A549 (cell line): ENCODE data around the gene ZNF575. TPM values are rescaled to one million over a fixed set of nuclear protein-coding genes. Genes with fewer than 3 reads are reported as not detected.

Source experiments
- ATAC-seq, 2 experiments: fragments of 200-7000 bp in 1 of 2; fragments of >200 bp in 1 of 2; cut with Nextera tagmentation in 1 of 2; cut with Tn5 transposase in 1 of 2; 3 replicates each; pipeline versions ENCODE4 v1.8.0 to v1.9.1; 2018 to 2020; ENCODE audit warnings: mild to moderate bottlenecking in 1 of 2, moderate library complexity in 1 of 2
- CTCF ChIA-PET: fragments of 300-600 bp; sonication (Branson Sonifier 250); formaldehyde crosslinking; extraction: SDS; loops from one replicate; lab custom pipeline; 2021; ENCODE audit warnings: antibody characterized with exemption, inconsistent platforms; lab: Yijun Ruan, JAX
- POLR2A ChIA-PET: fragments of 350-600 bp; formaldehyde crosslinking; extraction: SDS; loops from one replicate; lab custom pipeline; 2021; ENCODE audit warnings: antibody characterized with exemption, inconsistent platforms; lab: Yijun Ruan, JAX
- DNase-seq, 2 experiments: peaks; one replicate each; pipeline versions ENCODE4 v3.0.0 to v3.0.0-alpha.2; 2011 to 2016; ENCODE audit warnings: low read depth in 1 of 2, low spot score in 1 of 2
- FAIRE-seq: peaks from 2 replicates; lab custom pipeline; 2011; peaks lifted over from hg19 to GRCh38; lab: Jason Lieb, UNC
- H3K27ac ChIP-seq, 2 experiments: fragments of >200 bp; sonication (Bioruptor Twin); formaldehyde crosslinking; 3 replicates each; pipeline ENCODE4 v1.5.1; 2016 to 2017
- H3K4me1 ChIP-seq: fragments of >200 bp; sonication (Bioruptor Twin); formaldehyde crosslinking; 3 replicates; pipeline ENCODE4 v1.6.1; 2016
- H3K4me2 ChIP-seq: fragments of >200 bp; sonication (Bioruptor Twin); formaldehyde crosslinking; 3 replicates; pipeline ENCODE4 v1.6.1; 2016
- H3K4me3 ChIP-seq: fragments of >200 bp; sonication (Bioruptor Twin); formaldehyde crosslinking; 3 replicates; pipeline ENCODE4 v1.5.1; 2016
- H3K9me3 ChIP-seq: fragments of >200 bp; sonication (Bioruptor Twin); formaldehyde crosslinking; 3 replicates; pipeline ENCODE4 v1.6.1; 2016
- ATOH8 ChIP-seq: fragments of 250-450 bp; sonication (Bioruptor Pico); IDR thresholded peaks from 2 replicates; pipeline ENCODE4 v1.5.0; 2020; ENCODE audit warnings: low read depth, mild to moderate bottlenecking, moderate library complexity
- BCL3 ChIP-seq: fragments of >200 bp; sonication (Bioruptor Twin); formaldehyde crosslinking; IDR thresholded peaks from 3 replicates; pipeline ENCODE4 v1.6.1; 2016
- CBX8 ChIP-seq: fragments of 200-600 bp; sonication (generic); IDR thresholded peaks from 2 replicates; pipeline ENCODE4 v1.6.1; 2016
- CTCF ChIP-seq: fragments of >200 bp; sonication (Bioruptor Twin); formaldehyde crosslinking; IDR thresholded peaks from 3 replicates; pipeline ENCODE4 v1.5.1; 2016
- EHF ChIP-seq: fragments of 250-450 bp; sonication (Bioruptor Pico); IDR thresholded peaks from 2 replicates; pipeline ENCODE4 v1.5.0; 2020; ENCODE audit warnings: mild to moderate bottlenecking
- ELK1 ChIP-seq: fragments of 150-350 bp; IDR thresholded peaks from 2 replicates; pipeline ENCODE4 v1.6.1; 2014; ENCODE audit warnings: low read depth, mild to moderate bottlenecking, low read length
- EP300 ChIP-seq, 2 experiments: fragments of >200 bp; sonication (Bioruptor Twin); formaldehyde crosslinking; IDR thresholded peaks; 2 replicates in 1 of 2; 3 replicates in 1 of 2; pipeline ENCODE4 v1.6.1; 2016 to 2017
- FOSB ChIP-seq: fragments of 250-450 bp; sonication (Bioruptor Pico); IDR thresholded peaks from 2 replicates; pipeline ENCODE4 v1.5.0; 2020; ENCODE audit warnings: mild to moderate bottlenecking, moderate library complexity
- HES2 ChIP-seq: fragments of >200 bp; sonication (Bioruptor Twin); formaldehyde crosslinking; IDR thresholded peaks from 2 replicates; pipeline ENCODE4 v1.6.1; 2016
- HEYL ChIP-seq: fragments of 250-450 bp; sonication (Bioruptor Pico); IDR thresholded peaks from 2 replicates; pipeline ENCODE4 v1.8.0; 2021; ENCODE audit warnings: mild to moderate bottlenecking, moderate library complexity
- HOXB13 ChIP-seq: fragments of 250-450 bp; sonication (Bioruptor Pico); IDR thresholded peaks from 2 replicates; pipeline ENCODE4 v1.5.0; 2020; ENCODE audit warnings: low read depth, mild to moderate bottlenecking, moderate library complexity
- HOXB5 ChIP-seq: fragments of 250-450 bp; sonication (Bioruptor Pico); IDR thresholded peaks from 2 replicates; pipeline ENCODE4 v1.5.0; 2020; ENCODE audit warnings: mild to moderate bottlenecking, moderate library complexity
- KDM1A ChIP-seq: fragments of 200-600 bp; sonication (generic); IDR thresholded peaks from 2 replicates; pipeline ENCODE4 v1.6.1; 2016; ENCODE audit warnings: low read depth, mild to moderate bottlenecking
- MAZ ChIP-seq: fragments of 150-350 bp; IDR thresholded peaks from 2 replicates; pipeline ENCODE4 v1.6.1; 2014; ENCODE audit warnings: antibody characterized with exemption, low read depth, low read length, borderline replicate concordance
- MYC ChIP-seq: IDR thresholded peaks from 2 replicates; pipeline ENCODE4 v1.6.1; 2012; ENCODE audit warnings: mild to moderate bottlenecking, inconsistent platforms, low read length, improper control_type of control experiment, borderline replicate concordance
- NFE2L2 ChIP-seq: fragments of 150-350 bp; conservative IDR thresholded peaks from 2 replicates; pipeline ENCODE4 v1.6.1; 2014; ENCODE audit warnings: low read length
- NPAS2 ChIP-seq: fragments of 250-450 bp; sonication (Bioruptor Pico); IDR thresholded peaks from 2 replicates; pipeline ENCODE4 v1.8.0; 2022; ENCODE audit warnings: mild to moderate bottlenecking, moderate library complexity, borderline replicate concordance
- POLR2A ChIP-seq: IDR thresholded peaks from 2 replicates; pipeline ENCODE4 v1.6.1; 2012; ENCODE audit warnings: mild to moderate bottlenecking, low read length
- RAD21 ChIP-seq, 2 experiments: fragments of >200 bp in 1 of 2; sonication (Bioruptor Twin) in 1 of 2; formaldehyde crosslinking in 1 of 2; IDR thresholded peaks in 1 of 2; conservative IDR thresholded peaks in 1 of 2; 2 replicates in 1 of 2; 3 replicates in 1 of 2; pipeline ENCODE4 v1.6.1; 2012 to 2018; ENCODE audit warnings: inconsistent platforms in 1 of 2
- RARB ChIP-seq: fragments of 250-450 bp; sonication (Bioruptor Pico); IDR thresholded peaks from 2 replicates; pipeline ENCODE4 v1.8.0; 2021; ENCODE audit warnings: mild to moderate bottlenecking, moderate library complexity
- RCOR1 ChIP-seq: fragments of 150-350 bp; IDR thresholded peaks from 2 replicates; pipeline ENCODE4 v1.6.1; 2014; ENCODE audit warnings: antibody characterized with exemption, low read length, low read depth
- RFX5 ChIP-seq: fragments of 450-650 bp; IDR thresholded peaks from 2 replicates; pipeline ENCODE4 v1.7.1; 2014; ENCODE audit warnings: antibody characterized with exemption, mild to moderate bottlenecking, moderate library complexity
- RNF2 ChIP-seq: fragments of 200-600 bp; sonication (generic); IDR thresholded peaks from 2 replicates; pipeline ENCODE4 v1.6.1; 2016; ENCODE audit warnings: low read depth, mild to moderate bottlenecking, antibody characterized with exemption, moderate library complexity, borderline replicate concordance
- SMC3 ChIP-seq: fragments of >200 bp; sonication (Bioruptor Twin); formaldehyde crosslinking; IDR thresholded peaks from 3 replicates; pipeline ENCODE4 v1.6.1; 2018; ENCODE audit warnings: inconsistent platforms
- SREBF2 ChIP-seq: fragments of 450-650 bp; IDR thresholded peaks from 2 replicates; pipeline ENCODE4 v1.6.1; 2014; ENCODE audit warnings: mild to moderate bottlenecking, moderate library complexity
- TFCP2L1 ChIP-seq: fragments of 250-450 bp; sonication (Bioruptor Pico); IDR thresholded peaks from 2 replicates; pipeline ENCODE4 v1.5.0; 2021; ENCODE audit warnings: mild to moderate bottlenecking
- USF2 ChIP-seq: fragments of 450-650 bp; IDR thresholded peaks from 2 replicates; pipeline ENCODE4 v1.6.1; 2014; ENCODE audit warnings: antibody characterized with exemption
- ZC3H11A ChIP-seq: fragments of 450-650 bp; IDR thresholded peaks from 2 replicates; pipeline ENCODE4 v1.6.1; 2014; ENCODE audit warnings: antibody characterized with exemption, mild to moderate bottlenecking
- ZFP36 ChIP-seq: fragments of 450-650 bp; IDR thresholded peaks from 2 replicates; pipeline ENCODE4 v1.6.1; 2014; ENCODE audit warnings: borderline replicate concordance; ENCODE audit not compliant: partially characterized antibody
- ZNF302 ChIP-seq: fragments of 250-450 bp; sonication (Bioruptor Pico); IDR thresholded peaks from 2 replicates; pipeline ENCODE4 v1.9.0; 2021; ENCODE audit warnings: inconsistent platforms, mild to moderate bottlenecking, moderate library complexity
- WGBS: methylation state at CpG from one replicate; pipeline ENCODE4 v1.1.6; 2017; ENCODE audit errors: missing lambda C conversion rate; 5-methylcytosine and 5-hydroxymethylcytosine counted together
- polyA plus RNA-seq, 4 experiments: library from polyadenylated mRNA; depleted of rRNA in 3 of 4; stranded (reverse); fragments of >200 nt; fragmentation: RNase III in 1 of 4; extraction: RNeasy Plus Mini Kit Qiagen cat#74134 plus additional on column Dnase treatment in 1 of 4; gene quantifications; 2 replicates in 3 of 4; 3 replicates in 1 of 4; pipeline ENCODE4 v1.2.3, GENCODE V29; 2011 to 2017

ZNF575 gene
- polyA plus RNA-seq, 2 of the 4 experiments (the other 2 are of a cell fraction), result 0.09 to 1.5 TPM

GRCh38 chr19:43574424-43575155, 41.6 kb downstream of the ZNF575 start:
- POLR2A ChIA-PET, result interaction anchor here (1.2 to 2.4 kb wide), 4 partner anchors 10 to 42 kb away, joined by 3 to 17 read pairs (median 6); partner anchors contain the start of genes IRGQ, ZNF575 and ZNF576
- TF ChIP-seq NPAS2, result no peak
- TF ChIP-seq TFCP2L1 (CRISPR knock-in tag), result no peak
- TF ChIP-seq HOXB13 (CRISPR knock-in tag), result no peak
- no peak for TF ChIP-seq CBX8
- TF ChIP-seq NFE2L2, result no peak
- TF ChIP-seq EHF (CRISPR knock-in tag), result no peak
- no peak for TF ChIP-seq MAZ
- no peak for TF ChIP-seq RNF2
- no peak for TF ChIP-seq SMC3
- no peak for TF ChIP-seq EP300 (IDR thresholded peaks at IDR 0.05)
- no peak for TF ChIP-seq HEYL (CRISPR knock-in tag)
- TF ChIP-seq CTCF, result no peak
- no peak for FAIRE-seq
- Histone ChIP-seq H3K4me1 (peaks cover 11% of the 10 kb centered on the region), H3K9me3 (no peaks in the 10 kb centered on the region), H3K4me2 (peak overlapping the region; percentile 95), H3K27ac (peak overlapping the region; percentile 91), H3K4me3 (peak overlapping the region; percentile 84)
- CTCF ChIA-PET, result interaction anchor here (0.6 to 3.0 kb wide), 11 partner anchors 9 to 1140 kb away, joined by 3 to 24 read pairs (median 4); no protein-coding TSS in a partner anchor
- no peak; a peak in 1 of 6 replicates for ATAC-seq
- DNase-seq, result no peak
- WGBS, result 29% methylated on average over 12 of the region's 12 CpGs

- FAIRE-seq (peak; percentile 99), ATAC-seq (peak; percentile 98 to 99), DNase-seq (peak; percentile 99 to 100)
- WGBS, result under 1% methylated on average over 50 of the region's 51 CpGs
- CTCF ChIA-PET, result interaction anchor here (0.6 to 3.0 kb wide), 10 partner anchors 10 to 1141 kb away, joined by 3 to 24 read pairs (median 4); no protein-coding TSS in a partner anchor
- Histone ChIP-seq H3K4me3 (peak within 1 kb of the TSS; percentile 84), H3K27ac (peak within 1 kb of the TSS; percentile 91), H3K4me2 (peak within 1 kb of the TSS; percentile 95), H3K4me1 (peaks cover 11% of the 10 kb centered on the region), H3K9me3 (no peaks in the 10 kb centered on the region)
- POLR2A ChIA-PET, result interaction anchor here (1.2 to 2.4 kb wide), 4 partner anchors 9 to 42 kb away, joined by 3 to 17 read pairs (median 6); partner anchors contain the start of genes IRGQ, ZNF575 and ZNF576
- TF ChIP-seq ATOH8 (CRISPR knock-in tag), result no peak
- no peak for TF ChIP-seq HES2
- TF ChIP-seq ELK1, result no peak
- TF ChIP-seq RFX5, result peak; percentile 97
- TF ChIP-seq ZNF302, result no peak
- TF ChIP-seq SREBF2, result no peak
- no peak for TF ChIP-seq RNF2
- TF ChIP-seq MYC, result no peak
- no peak for TF ChIP-seq ZC3H11A
- no peak; the same call in 2 of the 3 replicates for TF ChIP-seq BCL3
- no peak for TF ChIP-seq RARB (CRISPR knock-in tag)
- no peak for TF ChIP-seq RAD21 (conservative IDR thresholded peaks at IDR 0.05 in 1 of 2, IDR thresholded peaks at IDR 0.05 in 1 of 2)
- TF ChIP-seq CBX8, result no peak
- TF ChIP-seq USF2, result no peak
- TF ChIP-seq KDM1A, result no peak
- TF ChIP-seq FOSB (CRISPR knock-in tag), result no peak
- TF ChIP-seq HOXB5, result no peak
- TF ChIP-seq POLR2A, result peak; percentile 52
- no peak for TF ChIP-seq ZFP36
- TF ChIP-seq RCOR1, result no peak
Measured at GRCh38 chr19:43575156-43575950, 42.4 kb downstream of the ZNF575 start, which contains the start of the genes PINLYP and XRCC1. TSS of gene PINLYP (plus strand) at chr19:43575801. CDS start at chr19:43577192, 1,391 bp downstream. TSS of gene XRCC1 (minus strand) at chr19:43575527. CDS start at chr19:43575458, 69 bp downstream.
